GM12865 (cell line): ENCODE results near the gene ASXL2.

ENCODE experiments used
- DNase-seq: peaks from one replicate; pipeline ENCODE4 v3.0.0; 2010; ENCODE audit warnings: low read depth
- H3K4me3 ChIP-seq: 2 replicates; pipeline ENCODE4 v1.5.1; 2011; ENCODE audit warnings: mild to moderate bottlenecking, low read depth, low read length, control low read depth
- CTCF ChIP-seq: IDR thresholded peaks from 2 replicates; pipeline ENCODE4 v1.5.1; 2011; ENCODE audit warnings: low read length, control low read depth, low read depth, inconsistent platforms; ENCODE audit not compliant: insufficient read depth; ENCODE audit errors: missing control alignments

The ASXL2 gene

DNA sequence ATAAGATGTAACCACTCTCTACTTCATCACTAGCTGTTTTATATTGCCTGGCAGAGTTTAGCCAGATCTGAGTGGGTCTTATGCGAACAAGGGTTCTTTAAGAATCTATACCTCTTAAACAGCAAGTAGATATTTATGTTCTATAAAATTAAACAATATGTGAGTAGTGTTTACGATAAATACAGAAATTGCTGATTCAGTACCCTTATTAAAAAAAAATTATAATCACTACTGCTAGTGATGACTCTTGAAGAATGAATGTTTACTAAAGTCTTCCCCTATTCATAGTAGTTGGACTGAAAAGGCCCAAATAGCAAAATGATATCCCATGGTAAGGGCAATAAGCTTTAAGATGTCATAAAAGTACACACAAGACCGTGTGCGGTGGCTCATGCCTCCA is 106.2 kb downstream of the ASXL2 start:
- H3K4me3 ChIP-seq = no peak overlapping the region
- TF ChIP-seq CTCF = no peak
- no peak for DNase-seq

DNA sequence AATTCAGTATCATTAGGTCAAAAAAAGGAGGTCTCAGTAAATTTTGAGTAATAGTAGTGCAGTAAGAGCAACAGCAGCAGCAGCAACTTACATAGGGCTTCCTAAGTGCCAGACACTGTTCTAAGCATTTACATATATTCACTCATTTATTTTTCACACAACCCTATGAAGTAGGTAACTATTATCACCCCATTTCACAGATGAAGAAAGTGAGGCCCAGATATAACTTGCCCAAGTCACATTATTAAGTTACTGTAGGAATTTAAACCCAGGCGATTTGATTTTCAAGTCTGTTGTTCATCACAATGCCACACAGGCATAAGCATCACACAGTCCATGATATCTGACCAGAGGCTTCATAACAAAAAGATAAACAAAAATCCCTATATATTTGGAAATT is 114.7 kb downstream of the ASXL2 start:
- no peak for TF ChIP-seq CTCF
- DNase-seq = no peak
- H3K4me3 ChIP-seq = no peak overlapping the region

GRCh38 chr2:25760297-25760696 is 118.0 kb downstream of the ASXL2 start:
- no peak for TF ChIP-seq CTCF
- no peak overlapping the region for H3K4me3 ChIP-seq

DNA sequence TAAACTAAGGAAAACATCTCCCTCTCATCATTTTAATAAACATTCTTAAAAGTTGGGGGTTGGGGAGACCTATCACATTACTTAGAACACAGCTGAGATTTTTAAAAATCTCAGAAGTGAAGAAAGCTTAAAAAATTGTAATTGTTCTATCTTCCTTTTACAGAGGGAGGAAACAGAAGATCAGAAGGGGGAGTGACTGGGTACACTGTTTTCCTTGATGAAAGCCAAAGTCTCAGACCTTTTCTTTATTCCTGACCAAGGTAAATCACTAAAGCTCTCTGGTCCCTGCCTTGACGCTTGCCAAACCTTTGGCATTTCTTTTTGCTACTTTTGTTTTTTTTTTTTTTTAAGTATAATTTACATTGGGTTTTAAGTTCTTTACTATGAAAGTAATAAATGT is 119.9 kb downstream of the ASXL2 start:
- no peak for TF ChIP-seq CTCF
- DNase-seq = no peak
- no peak overlapping the region for H3K4me3 ChIP-seq

More at GRCh38 chr2:25760297-25760696, 118.0 kb downstream of the ASXL2 start:
- no peak for DNase-seq

DNA sequence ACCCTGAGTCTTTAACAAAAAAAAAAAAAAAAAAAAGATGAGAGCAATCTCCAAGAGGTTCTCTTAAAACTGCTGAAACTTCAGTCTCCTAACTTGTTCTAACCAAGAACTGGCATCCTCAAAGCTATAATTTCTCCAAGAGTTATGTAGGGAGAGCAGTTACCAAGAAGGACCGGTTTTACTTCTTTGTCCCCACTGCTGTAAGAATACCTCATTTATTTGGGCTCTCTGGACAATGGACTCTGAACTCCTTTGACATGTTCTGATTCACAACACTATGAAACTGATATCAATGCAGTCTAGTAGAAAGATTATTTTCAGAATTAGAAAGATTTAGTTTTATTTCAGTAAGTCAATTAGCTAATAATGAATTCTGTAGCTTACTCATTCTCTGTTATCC is 120.4 kb downstream of the ASXL2 start:
- no peak for TF ChIP-seq CTCF
- no peak for DNase-seq
- H3K4me3 ChIP-seq = no peak overlapping the region

- TF ChIP-seq CTCF = no peak
- no peak for DNase-seq
- H3K4me3 ChIP-seq = no peak overlapping the region
Observed at GRCh38 chr2:25756536-25756935, 121.8 kb downstream of the ASXL2 start.

GRCh38 chr2:25749676-25750075 is 128.6 kb downstream of the ASXL2 start:
- no peak overlapping the region for H3K4me3 ChIP-seq
- no peak for DNase-seq
- no peak for TF ChIP-seq CTCF
